Measurements from ENCODE around the gene SLC7A5. TPM values are rescaled to one million over a fixed set of nuclear protein-coding genes. Genes with fewer than 3 reads are reported as not detected.

The SLC7A5 gene
- total RNA-seq, 2 donors from 2014 or later = 463 to 508 TPM

GRCh38 chr16:87806641-87807546 lies 62.4 kb downstream of the SLC7A5 start:
- peaks cover 48% of the 10 kb centered on the region for H3K4me1 Mint-ChIP-seq (ENCODE audit: low read depth)
- peak overlapping the region; percentile 99 for H3K27ac Mint-ChIP-seq
- no peaks in the 10 kb centered on the region for H3K9me3 Mint-ChIP-seq
- DNase-seq = peak; percentile 79 to 84
- peak; percentile 84 to 86 for ATAC-seq (replicated peaks in 1 of 2)
- peak overlapping the region; percentile 93 to 99 for H3K4me3 Mint-ChIP-seq
- H3K36me3 Mint-ChIP-seq (ENCODE audit: insufficient read depth in 2 of 2) = peaks cover 3 to 4% of the 10 kb centered on the region in 2 donors
- no peaks in the 10 kb centered on the region for H3K27me3 Mint-ChIP-seq (ENCODE audit: low read depth)

DNA sequence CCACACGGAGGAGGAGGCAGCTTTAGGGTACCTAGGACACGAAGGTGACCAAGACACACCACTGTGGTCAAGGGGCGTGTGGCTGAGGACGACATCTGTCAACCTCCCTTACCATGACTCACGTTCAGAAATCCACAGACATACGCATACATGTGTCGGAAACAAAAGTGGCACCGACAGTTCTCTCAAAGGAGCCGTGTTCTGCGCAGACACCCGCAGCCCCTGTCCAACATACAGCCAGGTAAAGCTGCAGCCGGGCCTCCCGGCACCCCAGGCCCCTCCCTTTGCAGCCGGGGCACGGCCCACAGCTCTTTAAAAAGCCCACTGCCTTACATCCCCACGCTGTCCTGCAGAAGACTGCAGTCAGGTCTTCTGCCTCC lies 63.1 kb downstream of the SLC7A5 start:
- H3K4me3 Mint-ChIP-seq = peak overlapping the region; percentile 93 to 99
- DNase-seq (peak; percentile 72 to 84), ATAC-seq (replicated peaks in 1 of 2) (peak; percentile 79 to 80)
- H3K4me1 Mint-ChIP-seq (ENCODE audit: low read depth) = peaks cover 44% of the 10 kb centered on the region
- no peaks in the 10 kb centered on the region for H3K27me3 Mint-ChIP-seq (ENCODE audit: low read depth)
- H3K9me3 Mint-ChIP-seq = no peaks in the 10 kb centered on the region
- peaks cover 3 to 4% of the 10 kb centered on the region in 2 donors for H3K36me3 Mint-ChIP-seq (ENCODE audit: insufficient read depth in 2 of 2)
- H3K27ac Mint-ChIP-seq = peak overlapping the region; percentile 99

DNA sequence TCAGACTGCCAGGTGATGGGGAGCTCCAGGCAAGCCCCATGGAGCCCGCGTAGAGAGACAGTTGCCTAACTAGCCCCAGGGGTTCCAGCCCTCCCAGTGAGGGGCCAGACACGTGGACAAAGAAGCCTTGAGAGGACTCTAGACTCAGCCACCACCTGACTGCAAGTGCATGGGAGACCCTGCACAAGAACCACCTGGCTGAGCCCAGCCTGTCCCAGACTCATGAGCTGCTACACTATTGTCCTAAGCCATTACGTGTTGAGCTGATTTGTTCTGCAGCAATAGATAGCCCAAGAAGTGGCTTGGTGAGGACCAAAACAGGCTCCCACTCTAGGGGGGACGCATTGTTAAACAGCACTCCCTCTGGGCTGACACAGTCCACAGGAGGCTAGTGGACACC lies 65.9 kb downstream of the SLC7A5 start:
- Mint-ChIP-seq H3K4me1 (ENCODE audit: low read depth) (peaks cover 17% of the 10 kb centered on the region), H3K4me3 (no peak overlapping the region), H3K36me3 (ENCODE audit: insufficient read depth in 2 of 2) (peaks cover 3 to 7% of the 10 kb centered on the region in 2 donors), H3K27ac (no peak overlapping the region), H3K27me3 (ENCODE audit: low read depth) (no peaks in the 10 kb centered on the region), H3K9me3 (no peaks in the 10 kb centered on the region)
- no peak for ATAC-seq (replicated peaks in 1 of 2)
- no peak for DNase-seq

- no peaks in the 10 kb centered on the region for H3K9me3 Mint-ChIP-seq
- H3K27ac Mint-ChIP-seq = no peak overlapping the region
- no peak overlapping the region for H3K4me3 Mint-ChIP-seq
- peaks cover 3 to 7% of the 10 kb centered on the region in 2 donors for H3K36me3 Mint-ChIP-seq (ENCODE audit: insufficient read depth in 2 of 2)
- no peaks in the 10 kb centered on the region for H3K27me3 Mint-ChIP-seq (ENCODE audit: low read depth)
- peaks cover 13% of the 10 kb centered on the region for H3K4me1 Mint-ChIP-seq (ENCODE audit: low read depth)
- ATAC-seq (replicated peaks in 1 of 2) (no peak), DNase-seq (no peak)
These were observed 66.6 kb downstream of the SLC7A5 start for GRCh38 chr16:87802670-87803069.

GRCh38 chr16:87801679-87802259 lies 67.5 kb downstream of the SLC7A5 start:
- H3K36me3 Mint-ChIP-seq (ENCODE audit: insufficient read depth in 2 of 2) = peaks cover 2 to 6% of the 10 kb centered on the region in 2 donors
- no peaks in the 10 kb centered on the region for H3K9me3 Mint-ChIP-seq
- H3K4me3 Mint-ChIP-seq = no peak overlapping the region
- no peaks in the 10 kb centered on the region for H3K27me3 Mint-ChIP-seq (ENCODE audit: low read depth)
- ATAC-seq (replicated peaks in 1 of 2) (no peak), DNase-seq (no peak)
- peaks cover 4% of the 10 kb centered on the region for H3K4me1 Mint-ChIP-seq (ENCODE audit: low read depth)
- H3K27ac Mint-ChIP-seq = no peak overlapping the region

DNA sequence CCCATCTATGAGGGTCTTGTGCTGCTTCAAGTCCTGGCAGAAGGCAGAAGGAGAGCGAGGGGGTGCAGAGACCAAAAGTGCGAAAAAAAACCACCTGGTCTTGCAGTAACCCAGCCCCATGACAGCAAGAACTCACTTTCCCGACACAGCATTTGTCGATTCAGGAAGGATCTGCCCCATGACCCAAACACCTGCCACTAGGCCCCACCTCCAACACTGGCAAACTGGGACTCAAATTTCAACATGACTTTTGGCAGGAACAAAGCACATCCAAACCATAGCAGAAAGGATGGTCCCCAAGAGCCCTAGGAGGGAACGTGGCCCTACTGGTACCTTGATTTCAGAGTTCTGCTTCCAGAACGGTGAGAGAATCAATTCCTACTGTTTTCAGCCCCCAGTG lies 68.8 kb downstream of the SLC7A5 start:
- DNase-seq (no peak), ATAC-seq (replicated peaks in 1 of 2) (no peak)
- Mint-ChIP-seq H3K4me1 (ENCODE audit: low read depth) (no peaks in the 10 kb centered on the region), H3K36me3 (ENCODE audit: insufficient read depth in 2 of 2) (peaks cover 0 to 2% of the 10 kb centered on the region in 2 donors), H3K27me3 (ENCODE audit: low read depth) (no peaks in the 10 kb centered on the region), H3K9me3 (no peaks in the 10 kb centered on the region), H3K4me3 (no peak overlapping the region), H3K27ac (no peak overlapping the region)

- no peaks in the 10 kb centered on the region for H3K27me3 Mint-ChIP-seq (ENCODE audit: low read depth)
- no peak overlapping the region for H3K4me3 Mint-ChIP-seq
- no peaks in the 10 kb centered on the region for H3K4me1 Mint-ChIP-seq (ENCODE audit: low read depth)
- no peaks in the 10 kb centered on the region for H3K9me3 Mint-ChIP-seq
- no peak for ATAC-seq (replicated peaks in 1 of 2)
- no peak for DNase-seq
- peaks cover 0 to 1% of the 10 kb centered on the region in 2 donors for H3K36me3 Mint-ChIP-seq (ENCODE audit: insufficient read depth in 2 of 2)
- no peak overlapping the region for H3K27ac Mint-ChIP-seq
These were observed 74.0 kb downstream of the SLC7A5 start for GRCh38 chr16:87795336-87795735.

- Mint-ChIP-seq H3K27me3 (ENCODE audit: low read depth) (no peaks in the 10 kb centered on the region), H3K4me3 (no peak overlapping the region), H3K9me3 (no peaks in the 10 kb centered on the region), H3K27ac (no peak overlapping the region), H3K36me3 (ENCODE audit: insufficient read depth in 2 of 2) (peaks cover 0 to 1% of the 10 kb centered on the region in 2 donors), H3K4me1 (ENCODE audit: low read depth) (no peaks in the 10 kb centered on the region)
- no peak for DNase-seq
- no peak for ATAC-seq (replicated peaks in 1 of 2)
These were observed 74.7 kb downstream of the SLC7A5 start for GRCh38 chr16:87794485-87795078.

DNA sequence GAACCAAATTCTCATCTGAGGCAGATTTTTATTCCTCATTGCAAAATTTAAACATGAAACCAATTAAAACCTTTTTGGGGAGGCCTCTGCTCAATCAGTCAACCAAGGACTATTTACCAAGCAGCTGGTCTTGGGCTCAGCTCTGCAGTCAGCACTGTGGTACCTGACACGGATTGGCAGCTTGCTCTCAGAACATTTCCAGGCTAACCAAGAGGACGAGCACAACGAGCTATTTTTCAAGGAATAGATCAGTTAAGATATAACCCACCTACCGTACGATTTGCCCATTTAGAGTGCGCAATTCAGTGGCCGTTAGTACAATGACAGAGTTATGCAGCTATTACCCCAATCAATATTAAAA lies 77.1 kb downstream of the SLC7A5 start:
- H3K4me3 Mint-ChIP-seq = no peak overlapping the region
- ATAC-seq (replicated peaks in 1 of 2) (no peak), DNase-seq (no peak)
- H3K27me3 Mint-ChIP-seq (ENCODE audit: low read depth) = no peaks in the 10 kb centered on the region
- no peak overlapping the region for H3K27ac Mint-ChIP-seq
- H3K36me3 Mint-ChIP-seq (ENCODE audit: insufficient read depth in 2 of 2) = no peaks in the 10 kb centered on the region
- no peaks in the 10 kb centered on the region for H3K9me3 Mint-ChIP-seq
- no peaks in the 10 kb centered on the region for H3K4me1 Mint-ChIP-seq (ENCODE audit: low read depth)

DNA sequence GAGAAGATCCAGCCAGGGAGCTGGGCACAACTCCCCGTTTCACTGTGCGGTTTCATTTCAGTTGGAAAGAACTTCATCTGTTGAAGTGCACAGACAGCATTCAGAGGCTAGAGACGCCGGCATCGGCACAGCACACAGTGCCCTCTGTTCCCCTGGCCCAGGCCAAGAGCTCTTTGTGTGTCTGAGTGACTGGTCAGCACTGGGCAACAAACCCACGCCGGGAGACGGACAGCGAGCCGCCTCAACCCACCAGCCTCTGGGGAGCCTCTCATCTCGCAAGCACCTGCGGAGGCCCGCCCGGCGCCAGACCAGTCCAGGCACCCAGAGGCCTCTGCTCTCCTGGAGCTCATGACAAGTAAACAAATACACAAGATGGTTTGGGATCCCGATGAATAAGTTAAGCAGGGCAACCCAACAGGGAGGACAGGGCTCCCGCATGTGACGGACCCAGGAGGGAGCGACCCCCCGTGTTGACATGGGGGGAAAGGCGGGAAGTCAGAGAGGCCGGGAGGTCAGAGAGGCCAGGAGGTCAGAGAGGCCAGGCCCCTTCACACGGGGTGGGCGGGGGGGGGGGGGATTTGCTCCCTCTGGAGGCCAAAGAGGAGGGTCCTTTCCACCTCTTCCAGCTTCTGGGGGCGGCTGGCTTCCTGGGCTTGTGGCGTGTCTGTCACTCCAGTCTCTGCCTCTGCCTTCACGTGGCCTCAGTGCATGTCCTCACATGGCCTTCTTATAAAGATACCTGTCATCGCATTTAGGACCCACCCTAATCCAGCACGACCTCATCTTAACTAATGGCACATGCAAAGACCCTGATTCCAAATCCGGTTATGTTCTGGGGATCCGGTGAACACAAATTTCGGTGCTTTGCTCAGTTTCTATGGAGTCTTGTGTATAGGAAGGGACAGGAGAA lies 77.8 kb downstream of the SLC7A5 start:
- Mint-ChIP-seq H3K36me3 (ENCODE audit: insufficient read depth in 2 of 2) (no peaks in the 10 kb centered on the region), H3K27ac (no peak overlapping the region), H3K27me3 (ENCODE audit: low read depth) (no peaks in the 10 kb centered on the region), H3K9me3 (no peaks in the 10 kb centered on the region), H3K4me1 (ENCODE audit: low read depth) (no peaks in the 10 kb centered on the region), H3K4me3 (no peak overlapping the region)
- ATAC-seq (replicated peaks in 1 of 2) = no peak
- DNase-seq = no peak

DNA sequence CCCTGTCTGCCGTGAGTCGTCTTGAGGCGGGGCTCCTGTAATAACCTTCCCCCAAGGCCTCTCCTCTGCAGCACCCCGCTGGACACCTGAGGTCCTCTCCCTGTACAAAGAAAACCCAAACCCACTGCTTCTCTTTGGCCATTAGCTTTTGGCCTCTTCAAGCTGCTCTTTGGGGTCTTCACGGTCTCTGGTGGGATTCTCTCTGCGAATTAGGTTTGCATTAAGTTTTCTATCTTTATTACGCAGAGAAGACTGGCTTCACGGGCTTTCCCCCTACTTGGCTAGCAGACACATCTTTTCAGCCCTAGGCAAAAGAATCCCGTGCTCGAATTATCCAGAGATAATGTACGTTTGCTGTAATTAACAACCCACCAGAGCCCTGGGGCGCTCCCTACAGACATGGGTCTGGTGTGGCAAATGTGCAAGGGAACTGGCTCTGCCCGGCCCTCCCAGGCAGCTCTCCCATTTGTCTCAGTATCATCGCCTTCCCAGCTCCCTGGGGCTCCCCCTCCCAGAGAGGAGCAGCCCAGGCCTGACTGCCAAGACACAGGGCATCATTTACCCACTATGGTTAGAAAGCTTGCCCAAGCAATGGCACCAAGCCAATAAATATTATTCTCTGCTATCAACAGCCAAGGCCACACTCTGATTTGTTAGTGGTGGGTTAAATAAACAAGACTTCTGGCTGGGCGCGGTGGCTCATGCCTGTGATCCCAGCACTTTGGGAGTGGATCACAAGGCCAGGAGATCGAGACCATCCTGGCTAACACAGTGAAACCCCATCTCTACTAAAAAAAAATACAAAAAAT lies 78.8 kb downstream of the SLC7A5 start:
- Mint-ChIP-seq H3K27me3 (ENCODE audit: low read depth) (no peaks in the 10 kb centered on the region), H3K4me3 (no peak overlapping the region), H3K27ac (no peak overlapping the region), H3K36me3 (ENCODE audit: insufficient read depth in 2 of 2) (no peaks in the 10 kb centered on the region), H3K4me1 (ENCODE audit: low read depth) (no peaks in the 10 kb centered on the region), H3K9me3 (no peaks in the 10 kb centered on the region)
- DNase-seq = no peak
- ATAC-seq (replicated peaks in 1 of 2) = no peak

Data from activated T-cell treated with anti-CD3 and anti-CD28 coated beads, Interleukin-2, amount 50 U/mL, for 72 hours (primary cell).